ENCODE measurements around the gene HAVCR1. TPM values are rescaled to one million over a fixed set of nuclear protein-coding genes. Genes with fewer than 3 reads are reported as not detected.

Gene HAVCR1
- total RNA-seq, 6 experiments from 2014 or later, result 0.25 to 0.78 (median 0.42) TPM; not detected in 3

DNA sequence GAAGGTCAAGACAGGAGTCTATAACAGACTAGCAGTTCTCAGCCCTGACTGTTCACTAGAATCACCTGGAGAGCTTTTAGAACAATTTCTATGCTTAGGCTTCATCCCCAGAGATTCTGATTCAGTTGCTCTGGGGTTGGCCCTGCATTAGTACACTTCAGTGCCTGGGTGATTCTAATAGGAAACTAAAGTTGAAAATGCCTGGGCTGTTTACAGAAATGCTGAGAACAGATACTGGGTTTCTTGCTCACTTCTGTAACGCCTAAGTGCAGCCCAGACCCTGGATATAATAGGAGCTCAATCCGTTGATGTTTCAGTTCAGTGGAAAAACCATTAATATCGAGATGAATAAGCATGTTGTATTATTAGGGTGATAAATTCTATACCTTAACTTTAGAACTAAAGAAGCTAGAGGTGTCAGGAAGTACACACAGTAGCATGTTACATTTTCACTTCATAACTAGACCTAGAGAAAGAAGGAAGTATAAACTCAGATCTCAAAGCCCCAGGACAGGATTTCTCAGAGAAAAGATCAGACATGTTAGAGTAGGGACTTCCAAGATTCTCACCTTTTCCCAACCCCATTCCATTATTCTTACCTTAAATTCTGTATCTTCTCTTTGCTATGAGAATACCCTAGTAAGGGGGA, 29.6 kb upstream of the HAVCR1 start:
- TF ChIP-seq POLR2A (IDR thresholded peaks at IDR 0.05), result no peak
- TF ChIP-seq, protein P1, sequence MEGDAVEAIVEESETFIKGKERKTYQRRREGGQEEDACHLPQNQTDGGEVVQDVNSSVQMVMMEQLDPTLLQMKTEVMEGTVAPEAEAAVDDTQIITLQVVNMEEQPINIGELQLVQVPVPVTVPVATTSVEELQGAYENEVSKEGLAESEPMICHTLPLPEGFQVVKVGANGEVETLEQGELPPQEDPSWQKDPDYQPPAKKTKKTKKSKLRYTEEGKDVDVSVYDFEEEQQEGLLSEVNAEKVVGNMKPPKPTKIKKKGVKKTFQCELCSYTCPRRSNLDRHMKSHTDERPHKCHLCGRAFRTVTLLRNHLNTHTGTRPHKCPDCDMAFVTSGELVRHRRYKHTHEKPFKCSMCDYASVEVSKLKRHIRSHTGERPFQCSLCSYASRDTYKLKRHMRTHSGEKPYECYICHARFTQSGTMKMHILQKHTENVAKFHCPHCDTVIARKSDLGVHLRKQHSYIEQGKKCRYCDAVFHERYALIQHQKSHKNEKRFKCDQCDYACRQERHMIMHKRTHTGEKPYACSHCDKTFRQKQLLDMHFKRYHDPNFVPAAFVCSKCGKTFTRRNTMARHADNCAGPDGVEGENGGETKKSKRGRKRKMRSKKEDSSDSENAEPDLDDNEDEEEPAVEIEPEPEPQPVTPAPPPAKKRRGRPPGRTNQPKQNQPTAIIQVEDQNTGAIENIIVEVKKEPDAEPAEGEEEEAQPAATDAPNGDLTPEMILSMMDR (IDR thresholded peaks at IDR 0.05), result no peak
- WGBS (ENCODE audit: insufficient coverage, low coverage, low lambda C conversion rate, missing lambda C conversion rate), result 61% methylated on average over 3 of the region's 3 CpGs

DNA sequence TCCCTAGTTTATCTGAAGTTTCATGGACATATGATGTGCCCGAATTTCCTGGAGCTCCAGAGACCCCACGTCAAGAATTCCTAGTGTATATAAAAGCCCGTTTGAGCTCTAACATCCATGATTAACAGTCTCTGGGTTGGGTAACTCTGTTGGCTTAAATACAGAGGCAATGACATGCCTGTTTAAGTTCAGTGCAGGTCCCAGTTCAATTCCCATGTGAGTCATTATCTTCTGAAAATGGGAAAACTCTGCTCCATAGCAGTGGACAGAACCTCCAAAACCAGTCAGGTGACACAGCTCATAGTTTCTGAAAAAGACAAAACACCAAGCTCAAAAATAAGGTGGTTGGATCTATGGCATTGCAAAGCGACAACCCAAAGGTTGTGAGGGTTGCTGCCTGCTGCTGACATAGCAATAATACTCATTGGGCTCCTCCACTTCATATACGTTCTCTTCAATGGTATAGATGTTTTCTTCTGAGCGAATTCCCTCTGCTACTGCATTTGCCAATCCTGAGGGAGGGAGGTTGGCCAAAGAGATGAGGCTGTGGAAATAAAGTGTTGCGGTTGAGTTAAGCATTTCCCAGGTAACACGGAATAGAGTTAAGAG, 27.9 kb upstream of the HAVCR1 start:
- no peaks in the 10 kb centered on the region for H3K9me3 ChIP-seq
- intact Hi-C loops (cut with DNase I), result no loop called here
- H3K27ac ChIP-seq, result no peak overlapping the region
- no peak overlapping the region for H3K4me3 ChIP-seq
- no peak for DNase-seq
- TF ChIP-seq, protein P1 (IDR thresholded peaks at IDR 0.05), result no peak
- no peak for TF ChIP-seq POLR2A (IDR thresholded peaks at IDR 0.05)
- H3K27me3 ChIP-seq, result no peaks in the 10 kb centered on the region
- H3K36me3 ChIP-seq, result no peaks in the 10 kb centered on the region
- no peak for ATAC-seq
- WGBS (ENCODE audit: insufficient coverage, low coverage, low lambda C conversion rate, missing lambda C conversion rate), result 71% methylated on average over 8 of the region's 8 CpGs
- no peaks in the 10 kb centered on the region for H3K4me1 ChIP-seq

More for the DNA sequence above, 29.6 kb upstream of the HAVCR1 start:
- intact Hi-C loops (cut with DNase I), result no loop called here
- Histone ChIP-seq H3K9me3 (no peaks in the 10 kb centered on the region), H3K27me3 (no peaks in the 10 kb centered on the region), H3K27ac (no peak overlapping the region), H3K4me1 (no peaks in the 10 kb centered on the region), H3K4me3 (no peak overlapping the region), H3K36me3 (no peaks in the 10 kb centered on the region)
- ATAC-seq (no peak), DNase-seq (no peak)

DNA sequence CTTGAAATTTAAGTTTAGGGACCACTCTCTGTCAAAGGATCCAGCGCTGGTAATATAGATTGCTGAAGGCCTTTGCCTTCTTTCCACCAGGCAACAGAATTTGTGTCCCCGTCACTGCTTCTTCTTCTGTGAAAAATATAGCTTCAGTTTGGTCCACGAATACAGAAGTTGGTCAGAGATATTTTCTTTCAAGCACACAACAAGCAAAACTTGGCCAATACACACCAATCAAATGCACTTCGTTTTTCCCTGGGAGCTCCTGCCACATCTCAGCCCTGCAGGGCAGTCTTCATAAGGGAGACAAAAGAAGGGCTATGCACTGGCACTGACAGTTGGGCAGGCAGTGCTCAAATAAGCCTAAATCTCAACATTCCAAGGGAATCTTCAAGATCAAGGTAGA, 27.0 kb upstream of the HAVCR1 start:
- Histone ChIP-seq H3K4me3 (no peak overlapping the region), H3K27ac (no peak overlapping the region), H3K36me3 (no peaks in the 10 kb centered on the region), H3K4me1 (no peaks in the 10 kb centered on the region), H3K27me3 (no peaks in the 10 kb centered on the region), H3K9me3 (no peaks in the 10 kb centered on the region)
- 71% methylated on average over 3 of the region's 4 CpGs for WGBS (ENCODE audit: insufficient coverage, low coverage, low lambda C conversion rate, missing lambda C conversion rate)
- intact Hi-C loops (cut with DNase I), result no loop called here
- no peak for TF ChIP-seq POLR2A (IDR thresholded peaks at IDR 0.05)
- TF ChIP-seq, protein P1 (IDR thresholded peaks at IDR 0.05), result no peak
- no peak for ATAC-seq
- DNase-seq, result no peak

DNA sequence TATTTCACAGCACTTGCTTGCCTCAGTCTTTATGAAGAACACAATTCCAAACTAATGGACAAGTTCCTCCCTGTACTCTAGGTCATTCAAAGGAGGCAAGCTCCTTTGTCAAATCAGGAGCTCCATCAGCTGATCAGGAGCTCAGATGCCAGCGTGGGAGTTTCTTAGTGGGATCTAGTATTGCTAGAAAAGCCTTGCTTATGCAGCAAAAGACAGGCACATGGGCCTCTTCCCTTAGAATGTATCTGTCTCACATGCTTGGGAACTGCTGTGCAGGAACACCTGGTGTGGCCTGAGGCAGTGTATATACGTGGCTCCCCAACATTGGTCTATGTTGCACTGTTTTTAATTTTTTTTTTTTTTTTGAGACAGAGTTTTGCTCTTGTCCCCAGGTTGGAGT, 21.4 kb upstream of the HAVCR1 start:
- DNase-seq (no peak), ATAC-seq (no peak)
- H3K27me3 ChIP-seq, result no peaks in the 10 kb centered on the region
- TF ChIP-seq, protein P1 (IDR thresholded peaks at IDR 0.05), result no peak
- TF ChIP-seq POLR2A (IDR thresholded peaks at IDR 0.05), result no peak
- no peaks in the 10 kb centered on the region for H3K36me3 ChIP-seq
- no peaks in the 10 kb centered on the region for H3K4me1 ChIP-seq
- H3K4me3 ChIP-seq, result no peak overlapping the region
- WGBS (ENCODE audit: insufficient coverage, low coverage, low lambda C conversion rate, missing lambda C conversion rate), result 29% methylated on average over 1 of the region's 2 CpGs
- intact Hi-C loops (cut with DNase I), result no loop called here
- no peak overlapping the region for H3K27ac ChIP-seq
- H3K9me3 ChIP-seq, result no peaks in the 10 kb centered on the region
